Effector memory CD8-positive, alpha-beta T cell (primary cell): ENCODE measurements around the gene YOD1.
A peak's percentile ranks its signal among the peaks of the same experiment; 100 is the strongest.

Experiments
- ATAC-seq: fragments of 150-1000 bp; cut with Tn5 transposase; replicated peaks from 2 replicates; pipeline ENCODE4 v1.10.0; 2021; ENCODE audit warnings: mild to moderate bottlenecking, moderate library complexity
- DNase-seq, 3 experiments: peaks; one replicate each; pipeline ENCODE4 v3.0.0; 2021
- H3K27ac Mint-ChIP-seq, 2 donors: one replicate each; pipeline ENCODE4 v1.8.0; 2022; ENCODE audit warnings: mild to moderate bottlenecking in 2 of 2, mixed read lengths in 2 of 2, moderate library complexity in 2 of 2
- H3K27me3 Mint-ChIP-seq, 2 donors: one replicate each; pipeline ENCODE4 v1.8.0; 2022; ENCODE audit warnings: mixed read lengths in 2 of 2
- H3K36me3 Mint-ChIP-seq: one replicate; pipeline ENCODE4 v1.8.0; 2022; ENCODE audit warnings: mild to moderate bottlenecking, moderate library complexity, mixed read lengths; ENCODE audit not compliant: insufficient read depth
- H3K4me1 Mint-ChIP-seq, 2 donors: one replicate each; pipeline ENCODE4 v1.8.0; 2022; ENCODE audit warnings: low read depth in 2 of 2, mixed read lengths in 2 of 2
- H3K4me3 Mint-ChIP-seq, 2 donors: one replicate each; pipeline ENCODE4 v1.8.0; 2022; ENCODE audit warnings: mild to moderate bottlenecking in 2 of 2, mixed read lengths in 2 of 2, moderate library complexity in 2 of 2
- H3K9me3 Mint-ChIP-seq, 2 donors: one replicate each; pipeline ENCODE4 v1.8.0; 2022; ENCODE audit warnings: mixed read lengths in 2 of 2

The YOD1 gene

GRCh38 chr1:207067185-207067584, 16.2 kb upstream of the YOD1 start:
- Mint-ChIP-seq H3K27me3 (no peaks in the 10 kb centered on the region), H3K9me3 (no peaks in the 10 kb centered on the region), H3K36me3 (peaks cover 5% of the 10 kb centered on the region), H3K4me3 (no peak overlapping the region), H3K4me1 (peaks cover 9 to 13% of the 10 kb centered on the region in 2 donors), H3K27ac (no peak overlapping the region)
- DNase-seq (no peak), ATAC-seq (no peak)

DNA sequence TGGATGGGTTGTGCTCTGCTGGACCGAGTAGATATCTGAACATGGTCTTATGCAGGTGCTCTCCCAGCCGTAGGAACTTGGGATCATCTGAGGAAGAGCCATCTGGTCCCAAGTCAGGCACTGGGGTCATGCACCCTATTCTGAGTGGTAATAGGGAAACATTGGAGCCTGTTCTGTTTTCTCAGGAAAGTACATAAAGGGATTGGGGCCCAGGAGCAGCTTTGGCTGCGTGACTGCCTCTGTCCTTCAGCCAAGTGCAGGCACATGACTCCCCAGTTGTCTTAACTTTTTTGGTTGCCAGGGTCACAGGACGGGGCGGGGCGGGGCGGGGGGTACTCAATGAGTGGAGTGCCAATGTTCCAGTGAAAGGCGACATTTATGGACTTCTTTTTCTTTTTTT, 13.6 kb upstream of the YOD1 start:
- Mint-ChIP-seq H3K9me3 (no peaks in the 10 kb centered on the region), H3K27me3 (no peaks in the 10 kb centered on the region), H3K4me1 (peaks cover 3 to 5% of the 10 kb centered on the region in 2 donors), H3K36me3 (peaks cover 5% of the 10 kb centered on the region), H3K27ac (no peak overlapping the region), H3K4me3 (no peak overlapping the region)
- DNase-seq, result no peak
- ATAC-seq, result no peak

DNA sequence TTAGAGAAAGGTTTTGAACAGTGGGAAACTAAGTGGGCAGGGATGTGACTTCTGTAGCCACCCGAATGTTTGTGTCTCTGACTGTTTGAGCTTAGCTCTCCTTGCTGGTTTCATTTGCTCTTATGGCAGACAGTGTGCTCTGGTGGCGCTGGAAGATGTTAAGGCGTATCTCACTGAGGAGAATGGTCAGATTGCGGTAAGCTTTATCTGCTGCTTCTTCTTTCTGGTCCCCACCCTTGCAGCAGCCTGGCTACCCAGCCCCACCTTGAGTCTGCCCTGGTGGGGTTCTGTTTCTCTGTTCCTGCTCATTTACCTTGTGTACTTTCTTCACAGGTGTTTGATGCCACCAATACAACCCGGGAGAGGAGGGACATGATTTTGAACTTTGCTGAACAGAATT, 12.0 kb upstream of the YOD1 start:
- no peak for DNase-seq
- H3K4me3 Mint-ChIP-seq, result no peak overlapping the region
- no peaks in the 10 kb centered on the region for H3K9me3 Mint-ChIP-seq
- H3K27ac Mint-ChIP-seq, result no peak overlapping the region
- H3K4me1 Mint-ChIP-seq, result peaks cover 0 to 1% of the 10 kb centered on the region in 2 donors
- no peak for ATAC-seq
- H3K27me3 Mint-ChIP-seq, result no peaks in the 10 kb centered on the region
- H3K36me3 Mint-ChIP-seq, result peaks cover 5% of the 10 kb centered on the region

- H3K27me3 Mint-ChIP-seq, result no peaks in the 10 kb centered on the region
- H3K4me3 Mint-ChIP-seq, result no peak overlapping the region
- H3K27ac Mint-ChIP-seq, result no peak overlapping the region
- H3K9me3 Mint-ChIP-seq, result no peaks in the 10 kb centered on the region
- no peak for DNase-seq
- H3K4me1 Mint-ChIP-seq, result peaks cover 0 to 1% of the 10 kb centered on the region in 2 donors
- H3K36me3 Mint-ChIP-seq, result peaks cover 5% of the 10 kb centered on the region
- ATAC-seq, result no peak
Observed at GRCh38 chr1:207062058-207062457, 11.1 kb upstream of the YOD1 start.

DNA sequence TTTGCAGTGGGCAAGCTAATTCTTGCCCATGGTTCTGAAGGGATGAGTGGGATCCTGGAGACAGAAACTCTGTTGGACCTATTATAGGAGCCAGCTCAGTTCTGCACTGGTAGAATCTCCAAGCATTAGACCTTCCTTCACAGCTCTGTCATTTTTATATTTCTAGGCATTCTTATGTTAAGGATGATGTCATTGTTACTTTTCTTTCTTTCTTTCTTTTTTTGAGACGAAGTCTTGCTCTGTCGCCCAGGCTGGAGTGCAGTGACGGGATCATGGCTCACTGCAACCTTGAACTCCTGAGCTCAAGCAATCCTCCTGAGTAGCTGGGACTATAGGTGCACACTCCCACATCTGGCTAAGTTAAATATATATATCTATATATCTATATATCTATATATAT, 9.6 kb upstream of the YOD1 start:
- peaks cover 0 to 1% of the 10 kb centered on the region in 2 donors for H3K4me1 Mint-ChIP-seq
- no peaks in the 10 kb centered on the region for H3K9me3 Mint-ChIP-seq
- peaks cover 0 to 9% of the 10 kb centered on the region in 2 donors for H3K27me3 Mint-ChIP-seq
- peaks cover 3% of the 10 kb centered on the region for H3K36me3 Mint-ChIP-seq
- H3K27ac Mint-ChIP-seq, result no peak overlapping the region
- no peak for ATAC-seq
- H3K4me3 Mint-ChIP-seq, result no peak overlapping the region
- no peak for DNase-seq

DNA sequence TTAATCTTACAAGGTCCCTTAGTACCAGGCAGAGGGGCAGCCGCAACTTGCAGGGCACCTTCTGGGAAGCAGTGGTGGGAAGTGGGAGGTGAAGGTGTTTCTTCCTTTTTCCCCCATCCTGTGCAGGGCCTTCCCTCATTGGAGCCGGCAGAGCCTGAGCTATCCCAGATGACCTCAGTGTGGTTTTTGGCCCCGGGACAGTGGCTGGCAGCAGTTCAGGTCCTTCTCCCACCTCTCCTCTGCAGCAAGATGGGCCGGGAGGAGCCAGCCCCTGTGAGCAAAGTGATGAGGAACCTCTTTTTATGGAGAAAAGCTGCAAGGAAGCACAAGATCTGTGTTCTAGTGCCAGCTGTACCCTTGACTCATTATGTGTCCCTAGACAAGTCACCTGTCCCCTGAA, 8.9 kb upstream of the YOD1 start:
- Mint-ChIP-seq H3K27me3 (peaks cover 0 to 9% of the 10 kb centered on the region in 2 donors), H3K4me3 (no peak overlapping the region), H3K4me1 (peaks cover 0 to 1% of the 10 kb centered on the region in 2 donors), H3K9me3 (no peaks in the 10 kb centered on the region), H3K27ac (no peak overlapping the region), H3K36me3 (peaks cover 3% of the 10 kb centered on the region)
- ATAC-seq (no peak), DNase-seq (no peak)

DNA sequence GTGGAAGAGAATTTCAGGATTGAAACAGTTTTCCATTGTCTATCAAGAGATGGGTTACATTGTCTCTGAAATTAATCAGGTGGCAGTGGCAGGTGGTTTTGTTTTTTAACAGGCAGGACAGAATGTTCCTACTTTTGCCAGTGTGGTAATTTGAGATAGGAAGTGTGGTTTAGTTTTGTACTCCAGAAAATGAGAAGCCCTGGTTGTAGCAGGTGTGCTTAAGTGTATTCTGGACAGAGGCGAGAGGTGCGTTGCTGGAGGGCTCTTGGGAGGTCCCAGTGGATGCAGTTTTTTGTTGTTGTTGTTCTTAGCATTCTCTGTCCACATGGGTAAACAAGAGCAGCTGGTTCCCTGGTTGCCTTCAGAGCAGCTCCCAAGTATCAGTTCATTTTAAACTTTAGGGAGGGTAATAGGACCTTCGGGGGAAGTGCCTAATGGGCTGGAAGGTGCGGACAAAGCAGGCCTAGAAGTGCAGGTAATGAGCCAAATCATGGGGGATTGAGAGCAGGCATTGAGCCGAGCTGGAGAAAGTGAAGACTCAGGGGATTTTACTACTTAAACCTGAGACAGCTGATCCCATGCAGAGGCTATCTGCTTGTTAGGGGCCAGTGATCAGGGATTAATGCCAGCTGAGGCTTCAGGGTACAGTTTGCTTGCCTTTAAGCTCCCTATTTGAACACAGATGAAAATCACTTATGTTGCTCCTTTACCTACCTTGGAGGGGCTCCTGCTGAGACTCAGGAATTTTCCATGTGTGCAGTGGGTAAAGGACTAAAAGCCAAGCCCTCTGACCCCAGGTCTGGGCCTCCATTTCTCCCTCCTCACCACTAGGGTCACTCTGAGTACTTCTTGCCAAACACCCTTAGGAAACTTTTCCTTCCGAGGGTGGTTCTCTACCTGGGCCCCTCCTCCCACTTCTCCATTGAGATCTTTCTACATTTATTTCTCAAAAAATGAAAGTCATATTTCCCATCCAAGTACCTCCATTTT, 8.2 kb upstream of the YOD1 start:
- DNase-seq, result no peak
- no peak for ATAC-seq
- Mint-ChIP-seq H3K4me3 (no peak overlapping the region), H3K36me3 (peaks cover 2% of the 10 kb centered on the region), H3K9me3 (no peaks in the 10 kb centered on the region), H3K4me1 (peaks cover 0 to 2% of the 10 kb centered on the region in 2 donors), H3K27me3 (peaks cover 0 to 9% of the 10 kb centered on the region in 2 donors), H3K27ac (no peak overlapping the region)

- H3K4me3 Mint-ChIP-seq, result no peak overlapping the region
- peaks cover 0 to 9% of the 10 kb centered on the region in 2 donors for H3K27me3 Mint-ChIP-seq
- H3K36me3 Mint-ChIP-seq, result no peaks in the 10 kb centered on the region
- DNase-seq (no peak), ATAC-seq (no peak)
- H3K9me3 Mint-ChIP-seq, result no peaks in the 10 kb centered on the region
- H3K27ac Mint-ChIP-seq, result no peak overlapping the region
- H3K4me1 Mint-ChIP-seq, result peaks cover 2 to 5% of the 10 kb centered on the region in 2 donors
Observed at GRCh38 chr1:207058252-207058651, 7.2 kb upstream of the YOD1 start.

DNA sequence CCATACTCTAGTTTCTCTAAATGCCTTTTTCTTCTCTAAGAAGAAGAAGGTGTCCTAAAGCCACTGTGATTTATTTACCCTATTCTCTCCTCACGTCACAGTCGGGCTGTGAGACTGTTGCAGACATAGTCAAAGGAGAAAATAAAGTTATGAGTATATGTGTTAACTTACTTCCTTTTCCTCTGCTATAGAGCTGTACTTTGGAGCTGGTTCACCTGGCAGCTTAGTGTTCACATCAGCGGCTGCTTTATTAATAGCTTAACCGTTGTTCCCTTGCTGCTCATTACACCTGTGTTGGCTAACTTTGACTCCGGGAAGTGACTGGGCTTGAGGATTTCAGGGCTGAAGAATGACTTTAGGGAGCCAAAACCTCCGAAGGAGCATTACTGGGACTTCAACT, 5.7 kb upstream of the YOD1 start:
- ATAC-seq (no peak), DNase-seq (no peak)
- peaks cover 13 to 15% of the 10 kb centered on the region in 2 donors for H3K4me1 Mint-ChIP-seq
- no peaks in the 10 kb centered on the region for H3K9me3 Mint-ChIP-seq
- H3K27ac Mint-ChIP-seq, result no peak overlapping the region
- peaks cover 6% of the 10 kb centered on the region for H3K36me3 Mint-ChIP-seq
- H3K4me3 Mint-ChIP-seq, result no peak overlapping the region
- peaks cover 0 to 9% of the 10 kb centered on the region in 2 donors for H3K27me3 Mint-ChIP-seq

DNA sequence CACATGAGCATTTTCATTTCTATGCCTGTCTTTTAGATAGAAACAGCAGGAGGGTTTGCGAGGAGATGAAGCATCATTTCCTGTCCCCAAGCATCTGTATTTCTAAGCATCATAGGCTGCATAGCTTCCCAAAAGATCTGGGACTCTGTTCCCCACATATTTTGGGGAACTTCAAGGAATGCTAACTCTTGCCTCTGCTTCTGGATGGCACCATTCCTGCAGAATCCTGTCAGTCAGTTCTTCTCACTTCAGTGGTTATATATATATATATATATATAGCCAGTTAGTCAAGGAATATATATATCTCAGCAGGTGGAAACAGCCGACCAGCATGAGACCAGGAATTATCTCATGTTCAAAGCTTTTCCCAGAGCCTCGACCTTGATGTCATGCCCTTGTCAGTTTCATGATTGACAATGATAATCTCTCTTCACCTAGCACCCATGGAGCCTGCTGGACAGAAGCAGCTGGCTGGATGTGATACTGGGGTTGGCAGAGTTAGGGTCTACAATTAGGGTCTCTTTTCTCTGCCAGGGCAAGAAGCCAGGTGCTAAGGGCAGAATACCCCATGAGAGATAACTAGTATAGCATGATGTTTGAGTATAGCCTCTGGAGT, 4.5 kb upstream of the YOD1 start:
- H3K9me3 Mint-ChIP-seq, result no peaks in the 10 kb centered on the region
- peaks cover 0 to 9% of the 10 kb centered on the region in 2 donors for H3K27me3 Mint-ChIP-seq
- peaks cover 19 to 20% of the 10 kb centered on the region in 2 donors for H3K4me1 Mint-ChIP-seq
- H3K27ac Mint-ChIP-seq, result no peak overlapping the region
- peaks cover 9% of the 10 kb centered on the region for H3K36me3 Mint-ChIP-seq
- H3K4me3 Mint-ChIP-seq, result no peak overlapping the region
- DNase-seq (no peak), ATAC-seq (no peak)

DNA sequence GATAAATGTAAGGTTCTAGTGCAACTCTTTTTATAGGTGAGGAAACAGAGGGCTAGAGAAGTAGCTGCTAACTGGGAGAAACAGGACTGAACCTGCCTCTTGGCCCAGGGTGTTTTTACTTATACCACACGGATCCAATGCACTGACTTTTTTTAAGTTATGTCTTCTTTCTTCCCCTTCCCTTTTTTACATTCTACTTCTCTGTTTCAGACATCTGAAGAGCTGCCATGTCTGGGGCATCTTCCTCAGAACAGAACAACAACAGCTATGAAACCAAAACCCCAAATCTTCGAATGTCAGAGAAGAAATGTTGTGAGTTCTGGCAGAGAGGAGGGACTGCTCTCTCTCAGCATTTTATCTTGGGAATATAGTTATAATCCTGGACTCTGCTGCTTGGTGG, 3.5 kb upstream of the YOD1 start:
- Mint-ChIP-seq H3K4me1 (peaks cover 27% of the 10 kb centered on the region in 2 donors), H3K36me3 (peaks cover 19% of the 10 kb centered on the region), H3K27me3 (peaks cover 0 to 9% of the 10 kb centered on the region in 2 donors), H3K9me3 (no peaks in the 10 kb centered on the region), H3K4me3 (peak overlapping the region; percentile 27 to 98), H3K27ac (peak overlapping the region in 1 of 2 donors; percentile 94)
- DNase-seq (no peak), ATAC-seq (no peak)

GRCh38 chr1:207052911-207053769, 2.1 kb upstream of the YOD1 start, which contains the start of gene PFKFB2:
PFKFB2 (plus strand) TSS chr1:207053275; CDS start chr1:207054718, 1,443 bp downstream.
- H3K4me1 Mint-ChIP-seq, result peaks cover 26 to 35% of the 10 kb centered on the region in 2 donors

More at GRCh38 chr1:207052911-207053769, 2.1 kb upstream of the YOD1 start, which contains the start of gene PFKFB2:
- DNase-seq (peak; percentile 89 to 95 (median 94)), ATAC-seq (peak; percentile 86)
- H3K9me3 Mint-ChIP-seq, result no peaks in the 10 kb centered on the region
- peak within 1 kb of the TSS; percentile 94 to 99 for H3K27ac Mint-ChIP-seq
- peaks cover 20% of the 10 kb centered on the region for H3K36me3 Mint-ChIP-seq
- peaks cover 0 to 9% of the 10 kb centered on the region in 2 donors for H3K27me3 Mint-ChIP-seq
- peak within 1 kb of the TSS; percentile 97 to 98 for H3K4me3 Mint-ChIP-seq
